GM06990 (cell line): Measurements from ENCODE around the gene STIM2.

Experiments
- DNase-seq: peaks from one replicate; pipeline ENCODE4 v3.0.0-alpha.2; 2011; ENCODE audit not compliant: insufficient read length; ENCODE audit errors: extremely low read depth
- H3K27me3 ChIP-seq: replicated peaks from 2 replicates; pipeline ENCODE4 v1.6.0; 2011; ENCODE audit warnings: low read length; ENCODE audit not compliant: control insufficient read depth, insufficient read depth
- H3K36me3 ChIP-seq: 2 replicates; pipeline ENCODE4 v1.5.1; 2011; ENCODE audit warnings: low read length; ENCODE audit not compliant: control insufficient read depth, insufficient read depth
- H3K4me3 ChIP-seq: replicated peaks from 2 replicates; pipeline ENCODE4 v1.5.1; 2011; ENCODE audit warnings: low read depth, mild to moderate bottlenecking, control low read depth, low read length
- CTCF ChIP-seq: IDR thresholded peaks from 2 replicates; pipeline ENCODE4 v1.5.1; 2011; ENCODE audit warnings: low read length, control low read depth, mild to moderate bottlenecking, inconsistent platforms; ENCODE audit not compliant: insufficient read depth, poor library complexity, severe bottlenecking

The STIM2 gene

GRCh38 chr4:26840786-26841185 is 19.9 kb upstream of the STIM2 start:
- Histone ChIP-seq H3K36me3 (no peaks in the 10 kb centered on the region), H3K4me3 (no peak overlapping the region), H3K27me3 (no peaks in the 10 kb centered on the region)
- no peak for DNase-seq
- no peak for TF ChIP-seq CTCF

- Histone ChIP-seq H3K36me3 (no peaks in the 10 kb centered on the region), H3K27me3 (no peaks in the 10 kb centered on the region), H3K4me3 (no peak overlapping the region)
- no peak for DNase-seq
- TF ChIP-seq CTCF: no peak
Observed at GRCh38 chr4:26842911-26843310, 17.7 kb upstream of the STIM2 start.

GRCh38 chr4:26850528-26850927 is 10.1 kb upstream of the STIM2 start:
- Histone ChIP-seq H3K4me3 (no peak overlapping the region), H3K27me3 (no peaks in the 10 kb centered on the region; the same call in 1 of the 2 replicates), H3K36me3 (no peaks in the 10 kb centered on the region)
- no peak for DNase-seq
- TF ChIP-seq CTCF: no peak

- no peak for DNase-seq
- TF ChIP-seq CTCF: no peak
- Histone ChIP-seq H3K4me3 (no peak overlapping the region), H3K27me3 (no peaks in the 10 kb centered on the region; the same call in 1 of the 2 replicates), H3K36me3 (no peaks in the 10 kb centered on the region)
Observed at GRCh38 chr4:26851129-26851528, 9.5 kb upstream of the STIM2 start.

- DNase-seq: no peak
- Histone ChIP-seq H3K27me3 (no peaks in the 10 kb centered on the region; the same call in 1 of the 2 replicates), H3K4me3 (no peak overlapping the region), H3K36me3 (no peaks in the 10 kb centered on the region)
- no peak for TF ChIP-seq CTCF
Observed at GRCh38 chr4:26854701-26855100, 5.9 kb upstream of the STIM2 start.

GRCh38 chr4:26856906-26857277 is 3.7 kb upstream of the STIM2 start:
- no peaks in the 10 kb centered on the region for H3K27me3 ChIP-seq
- no peak for DNase-seq
- H3K36me3 ChIP-seq: no peaks in the 10 kb centered on the region
- TF ChIP-seq CTCF: no peak
- peak overlapping the region; percentile 82 for H3K4me3 ChIP-seq
